Bronchial epithelial cell (primary cell): Measurements from ENCODE around the gene SCTR. TPM values are rescaled to one million over a fixed set of nuclear protein-coding genes. Genes with fewer than 3 reads are reported as not detected.

Experiments
- DNase-seq: peaks from one replicate; pipeline ENCODE4 v3.0.0-alpha.2; 2010; ENCODE audit warnings: low read depth
- FAIRE-seq: peaks from 2 replicates; lab custom pipeline; 2011; peaks lifted over from hg19 to GRCh38; lab: Jason Lieb, UNC
- H3K27me3 ChIP-seq: 2 replicates; pipeline ENCODE4 v1.5.1; 2011; ENCODE audit warnings: low read length; ENCODE audit not compliant: control insufficient read depth, insufficient read depth
- H3K36me3 ChIP-seq: 2 replicates; pipeline ENCODE4 v1.5.1; 2011; ENCODE audit warnings: low read length; ENCODE audit not compliant: control insufficient read depth, insufficient read depth
- H3K4me3 ChIP-seq: 2 replicates; pipeline ENCODE4 v1.5.1; 2011; ENCODE audit warnings: mild to moderate bottlenecking, low read depth, low read length, control low read depth
- total RNA-seq: library from RNA; depleted of rRNA; stranded (reverse); fragments of >200 nt; gene quantifications from 2 replicates; pipeline ENCODE4 v1.2.1, GENCODE V29; 2014
- TF ChIP-seq, protein P1 (sequence below): IDR thresholded peaks from 2 replicates; pipeline ENCODE4 v1.5.1; 2011; ENCODE audit warnings: mild to moderate bottlenecking, moderate library complexity, low read length, control low read depth, inconsistent platforms; ENCODE audit not compliant: insufficient read depth, severe bottlenecking

SCTR gene
- total RNA-seq, 1 donor from 2014 or later: not detected

DNA sequence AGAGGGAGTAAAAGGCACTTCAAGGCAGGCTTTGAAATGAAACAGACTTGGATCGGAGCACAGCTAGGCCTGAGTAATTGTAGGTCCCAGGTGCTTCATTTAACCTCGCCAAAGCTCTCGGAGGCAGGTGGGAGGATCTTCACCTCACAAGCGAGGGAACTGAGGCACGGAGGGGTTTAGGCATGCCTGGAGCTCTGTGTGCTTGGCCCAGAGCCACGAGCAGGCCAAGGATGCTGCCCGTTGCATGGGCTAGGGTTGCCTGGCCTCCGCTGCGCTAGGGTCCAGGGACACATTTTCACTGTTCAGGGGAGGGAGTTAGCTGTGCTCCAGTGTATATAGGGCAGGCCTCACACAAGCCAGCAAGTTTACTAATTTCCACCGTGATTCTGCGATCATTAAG, 81.4 kb downstream of the SCTR start:
- DNase-seq (no peak), FAIRE-seq (no peak)
- no peaks in the 10 kb centered on the region for H3K27me3 ChIP-seq
- H3K4me3 ChIP-seq: no peak overlapping the region
- no peaks in the 10 kb centered on the region for H3K36me3 ChIP-seq
- TF ChIP-seq, protein P1, sequence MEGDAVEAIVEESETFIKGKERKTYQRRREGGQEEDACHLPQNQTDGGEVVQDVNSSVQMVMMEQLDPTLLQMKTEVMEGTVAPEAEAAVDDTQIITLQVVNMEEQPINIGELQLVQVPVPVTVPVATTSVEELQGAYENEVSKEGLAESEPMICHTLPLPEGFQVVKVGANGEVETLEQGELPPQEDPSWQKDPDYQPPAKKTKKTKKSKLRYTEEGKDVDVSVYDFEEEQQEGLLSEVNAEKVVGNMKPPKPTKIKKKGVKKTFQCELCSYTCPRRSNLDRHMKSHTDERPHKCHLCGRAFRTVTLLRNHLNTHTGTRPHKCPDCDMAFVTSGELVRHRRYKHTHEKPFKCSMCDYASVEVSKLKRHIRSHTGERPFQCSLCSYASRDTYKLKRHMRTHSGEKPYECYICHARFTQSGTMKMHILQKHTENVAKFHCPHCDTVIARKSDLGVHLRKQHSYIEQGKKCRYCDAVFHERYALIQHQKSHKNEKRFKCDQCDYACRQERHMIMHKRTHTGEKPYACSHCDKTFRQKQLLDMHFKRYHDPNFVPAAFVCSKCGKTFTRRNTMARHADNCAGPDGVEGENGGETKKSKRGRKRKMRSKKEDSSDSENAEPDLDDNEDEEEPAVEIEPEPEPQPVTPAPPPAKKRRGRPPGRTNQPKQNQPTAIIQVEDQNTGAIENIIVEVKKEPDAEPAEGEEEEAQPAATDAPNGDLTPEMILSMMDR: no peak

DNA sequence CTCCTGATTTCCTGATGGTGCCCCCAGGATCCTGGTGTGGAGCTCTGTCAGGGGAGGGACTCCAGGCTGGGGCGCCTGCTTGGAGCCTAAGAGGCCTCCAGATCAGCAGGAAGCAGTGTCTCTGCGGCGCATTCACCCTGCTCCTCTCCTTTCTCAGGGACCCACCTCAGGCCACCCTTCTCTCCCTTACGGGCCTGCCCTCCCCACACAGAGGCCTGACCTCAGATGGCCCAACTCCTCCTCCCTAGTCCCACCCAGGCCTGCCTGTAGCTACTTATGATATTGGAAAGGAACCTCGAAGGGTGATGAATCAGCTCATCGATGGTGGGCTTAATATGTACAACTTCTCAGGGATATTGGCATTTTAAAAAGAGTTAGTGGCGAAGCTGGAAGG, 82.1 kb downstream of the SCTR start:
- Histone ChIP-seq H3K36me3 (no peaks in the 10 kb centered on the region), H3K4me3 (no peak overlapping the region), H3K27me3 (no peaks in the 10 kb centered on the region)
- DNase-seq (no peak), FAIRE-seq (no peak)
- TF ChIP-seq, protein P1: no peak

DNA sequence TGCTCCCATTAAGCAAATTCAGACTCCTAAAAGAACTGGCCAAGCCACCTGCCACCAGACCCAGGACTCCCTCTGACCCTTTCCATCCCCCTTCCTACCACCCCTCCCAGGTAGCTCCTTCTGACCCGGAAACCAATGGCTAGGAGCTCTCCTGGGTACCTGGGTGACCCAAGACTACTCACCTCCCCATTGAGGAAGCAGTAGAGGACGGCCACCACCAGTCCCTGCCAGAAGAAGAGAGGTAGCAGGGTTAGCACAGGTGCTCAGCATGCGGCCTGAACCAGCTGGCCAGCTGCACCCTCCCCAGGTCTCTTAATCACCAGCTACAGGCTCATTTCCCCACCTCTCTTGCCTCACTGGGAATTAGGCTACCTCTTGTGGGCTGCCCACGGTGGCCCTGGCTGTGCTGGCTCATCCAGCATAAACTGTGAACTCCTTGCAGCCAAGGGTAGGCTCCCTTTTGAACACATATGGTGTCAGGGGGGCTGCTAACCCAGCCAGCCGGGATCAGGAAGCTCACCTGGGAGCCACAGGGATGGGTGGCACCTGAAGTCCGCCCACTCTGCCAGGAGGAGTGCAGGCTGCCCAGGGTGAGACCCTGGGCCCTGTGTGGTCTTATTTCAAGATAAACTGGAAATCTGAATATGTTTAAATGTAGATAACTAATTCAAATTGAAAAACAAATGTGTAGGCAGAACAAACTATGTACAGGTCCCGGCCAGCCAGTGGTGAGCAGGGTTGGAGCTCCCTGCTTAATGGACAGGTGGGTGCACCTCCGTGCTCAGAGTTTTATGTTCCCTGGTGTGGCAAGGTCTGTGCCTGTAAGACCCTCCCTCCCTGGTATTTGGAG, 82.7 kb downstream of the SCTR start:
- DNase-seq: no peak
- H3K36me3 ChIP-seq: no peaks in the 10 kb centered on the region
- no peak overlapping the region for H3K4me3 ChIP-seq
- no peaks in the 10 kb centered on the region for H3K27me3 ChIP-seq
- no peak for FAIRE-seq
- TF ChIP-seq, protein P1: no peak

DNA sequence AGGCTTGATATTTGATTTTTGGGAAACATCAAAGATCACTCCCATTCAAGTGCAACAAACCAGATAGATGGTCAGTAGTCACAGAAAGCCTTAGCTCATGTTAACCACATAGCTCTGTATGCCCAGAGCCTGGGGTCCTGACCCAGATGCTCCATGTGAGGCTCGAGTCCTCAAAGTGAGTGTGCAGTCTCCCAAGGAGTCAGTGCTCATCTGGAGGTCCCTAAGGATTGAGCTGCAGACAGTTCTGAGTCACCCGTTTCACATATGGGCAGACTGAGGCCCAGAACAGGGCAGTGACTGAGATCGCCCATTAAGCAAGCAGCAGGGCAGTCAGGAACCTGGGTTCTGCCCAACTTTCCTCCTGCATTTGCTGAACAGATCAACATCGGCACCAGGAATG, 83.4 kb downstream of the SCTR start:
- TF ChIP-seq, protein P1: no peak

DNA sequence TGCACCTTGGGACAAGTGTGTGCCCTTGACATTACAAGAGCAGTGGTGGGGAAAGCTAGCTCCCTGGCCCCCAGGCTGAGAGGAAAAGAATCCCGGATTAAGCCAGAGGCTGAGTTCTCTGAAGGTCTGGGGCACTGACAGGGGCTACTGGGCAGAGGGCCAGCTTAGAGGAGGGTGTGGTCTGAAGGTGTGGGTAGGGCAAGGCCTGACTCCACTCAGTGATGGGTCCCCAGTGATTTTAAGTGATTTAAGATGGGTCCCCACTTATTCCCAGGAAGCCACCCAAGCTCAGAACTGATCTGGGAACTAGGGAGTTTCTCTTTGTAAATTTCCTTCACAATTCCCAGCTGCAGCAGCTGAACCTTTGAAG, 83.8 kb downstream of the SCTR start:
- H3K4me3 ChIP-seq: no peak overlapping the region
- DNase-seq (no peak), FAIRE-seq (no peak)
- TF ChIP-seq, protein P1: no peak
- no peaks in the 10 kb centered on the region for H3K36me3 ChIP-seq
- H3K27me3 ChIP-seq: no peaks in the 10 kb centered on the region

More for the DNA sequence above, 83.4 kb downstream of the SCTR start:
- no peak for DNase-seq
- FAIRE-seq: no peak
- H3K36me3 ChIP-seq: no peaks in the 10 kb centered on the region
- no peaks in the 10 kb centered on the region for H3K27me3 ChIP-seq
- H3K4me3 ChIP-seq: no peak overlapping the region
